Prostate gland (tissue), 2 donors: Measurements from ENCODE around the gene GPATCH2.

Experiments used
- POLR2A ChIP-seq: fragments of 450-650 bp; IDR thresholded peaks from one replicate; pipeline ENCODE4 v1.6.1; 2016; ENCODE audit warnings: antibody characterized with exemption, mild to moderate bottlenecking
- POLR2AphosphoS5 ChIP-seq: sonication (generic); formaldehyde crosslinking; IDR thresholded peaks from one replicate; pipeline ENCODE4 v1.6.1; 2017; ENCODE audit warnings: antibody characterized with exemption
- TF ChIP-seq, protein P1 (sequence below), 4 experiments: fragments of 200-600 bp in 2 of 4; fragments of 450-650 bp in 2 of 4; sonication (generic) in 2 of 4; IDR thresholded peaks; 1 replicate in 3 of 4; 2 replicates in 1 of 4; pipeline ENCODE4 v1.5.1; 2016 to 2019; ENCODE audit warnings: antibody characterized with exemption in 4 of 4, mild to moderate bottlenecking in 2 of 4, moderate library complexity in 2 of 4

DNA sequence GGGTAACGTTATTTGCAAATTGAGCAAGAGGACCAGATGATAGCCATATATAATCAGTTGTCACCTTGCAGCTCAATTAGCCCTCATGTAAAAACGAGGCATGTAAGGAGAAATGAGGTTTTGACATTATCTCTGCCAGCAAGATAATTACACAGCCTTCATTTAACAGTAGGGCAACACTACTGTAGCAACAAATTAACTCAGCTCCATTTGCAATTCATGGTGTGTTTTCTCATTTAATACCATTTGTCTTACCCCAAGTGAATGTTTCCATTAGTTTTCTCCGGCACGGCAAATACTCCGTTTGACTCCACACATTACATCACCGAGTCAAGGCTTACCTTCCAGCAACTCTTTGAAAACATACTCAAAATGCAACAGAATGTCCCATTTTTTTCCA is 66.7 kb downstream of the GPATCH2 start:
- no peak for TF ChIP-seq POLR2A
- TF ChIP-seq, protein P1, sequence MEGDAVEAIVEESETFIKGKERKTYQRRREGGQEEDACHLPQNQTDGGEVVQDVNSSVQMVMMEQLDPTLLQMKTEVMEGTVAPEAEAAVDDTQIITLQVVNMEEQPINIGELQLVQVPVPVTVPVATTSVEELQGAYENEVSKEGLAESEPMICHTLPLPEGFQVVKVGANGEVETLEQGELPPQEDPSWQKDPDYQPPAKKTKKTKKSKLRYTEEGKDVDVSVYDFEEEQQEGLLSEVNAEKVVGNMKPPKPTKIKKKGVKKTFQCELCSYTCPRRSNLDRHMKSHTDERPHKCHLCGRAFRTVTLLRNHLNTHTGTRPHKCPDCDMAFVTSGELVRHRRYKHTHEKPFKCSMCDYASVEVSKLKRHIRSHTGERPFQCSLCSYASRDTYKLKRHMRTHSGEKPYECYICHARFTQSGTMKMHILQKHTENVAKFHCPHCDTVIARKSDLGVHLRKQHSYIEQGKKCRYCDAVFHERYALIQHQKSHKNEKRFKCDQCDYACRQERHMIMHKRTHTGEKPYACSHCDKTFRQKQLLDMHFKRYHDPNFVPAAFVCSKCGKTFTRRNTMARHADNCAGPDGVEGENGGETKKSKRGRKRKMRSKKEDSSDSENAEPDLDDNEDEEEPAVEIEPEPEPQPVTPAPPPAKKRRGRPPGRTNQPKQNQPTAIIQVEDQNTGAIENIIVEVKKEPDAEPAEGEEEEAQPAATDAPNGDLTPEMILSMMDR (IDR thresholded peaks at IDR 0.05), result no peak
- no peak for TF ChIP-seq POLR2AphosphoS5
